ENCODE data around the gene EPB42. TPM values are rescaled to one million over a fixed set of nuclear protein-coding genes. Genes with fewer than 3 reads are reported as not detected.
A peak's percentile ranks its signal among the peaks of the same experiment; 100 is the strongest.

EPB42 gene
- total and polyA plus RNA-seq, 10 donors: 0.11 to 31.5 (median 1.6) TPM

DNA sequence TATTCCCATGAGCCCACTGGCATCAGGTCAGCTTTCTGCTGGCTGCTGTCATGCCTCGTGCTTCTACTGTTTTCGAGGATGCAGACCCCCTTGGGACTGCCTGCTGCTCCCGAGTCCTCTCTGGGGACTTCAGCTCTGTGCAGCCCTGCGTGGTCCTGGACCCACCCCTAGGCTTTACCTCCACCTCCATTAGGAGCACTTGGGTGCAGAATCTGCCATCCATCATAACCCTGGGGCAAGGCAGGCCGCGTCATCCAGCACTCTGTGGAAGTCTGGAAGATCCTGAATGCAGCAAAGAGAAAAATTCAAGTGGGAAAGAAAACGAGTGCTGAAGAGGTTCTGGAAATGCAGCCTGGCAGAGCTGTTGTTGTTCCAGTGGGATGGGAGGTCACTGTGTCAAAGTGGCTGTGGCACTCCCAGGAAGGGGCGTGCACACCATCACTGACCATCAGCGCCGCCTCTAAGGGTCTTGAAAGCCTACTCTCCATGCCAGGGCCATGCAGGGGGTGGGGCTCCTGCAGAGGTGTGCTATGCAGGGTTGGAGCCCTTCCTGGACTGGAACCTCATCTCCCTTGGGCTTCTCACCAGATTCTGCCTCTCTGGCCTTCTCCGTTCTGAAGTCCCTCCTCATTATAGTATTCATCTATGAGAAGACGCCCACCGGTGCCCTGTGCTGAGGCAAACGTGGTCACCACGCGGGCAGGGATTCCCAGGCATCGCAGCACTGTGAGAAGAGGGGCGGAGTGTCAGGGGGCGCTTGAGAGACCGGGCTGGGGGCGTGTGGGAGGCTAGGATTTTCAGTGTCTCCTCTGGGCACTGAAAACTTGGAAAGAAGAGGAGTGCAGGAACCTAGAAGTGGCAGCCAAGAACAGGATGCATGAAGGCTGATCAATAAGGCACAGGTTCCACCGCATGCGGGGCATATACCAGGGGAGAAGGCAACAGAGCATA lies 12.5 kb downstream of the EPB42 start:
- H3K27me3 ChIP-seq (replicated peaks in 1 of 7): peaks cover 0 to 31% (median 0%) of the 10 kb centered on the region in 7 donors
- no peaks in the 10 kb centered on the region for H3K9me3 ChIP-seq
- intact Hi-C loops (cut with DNase I; ENCODE audit: low total_unique reads): no loop called here
- H3K36me3 ChIP-seq: no peaks in the 10 kb centered on the region
- TF ChIP-seq POLR2A (IDR thresholded peaks at IDR 0.05): no peak
- TF ChIP-seq POLR2AphosphoS5 (IDR thresholded peaks at IDR 0.05): no peak
- TF ChIP-seq, protein P1, sequence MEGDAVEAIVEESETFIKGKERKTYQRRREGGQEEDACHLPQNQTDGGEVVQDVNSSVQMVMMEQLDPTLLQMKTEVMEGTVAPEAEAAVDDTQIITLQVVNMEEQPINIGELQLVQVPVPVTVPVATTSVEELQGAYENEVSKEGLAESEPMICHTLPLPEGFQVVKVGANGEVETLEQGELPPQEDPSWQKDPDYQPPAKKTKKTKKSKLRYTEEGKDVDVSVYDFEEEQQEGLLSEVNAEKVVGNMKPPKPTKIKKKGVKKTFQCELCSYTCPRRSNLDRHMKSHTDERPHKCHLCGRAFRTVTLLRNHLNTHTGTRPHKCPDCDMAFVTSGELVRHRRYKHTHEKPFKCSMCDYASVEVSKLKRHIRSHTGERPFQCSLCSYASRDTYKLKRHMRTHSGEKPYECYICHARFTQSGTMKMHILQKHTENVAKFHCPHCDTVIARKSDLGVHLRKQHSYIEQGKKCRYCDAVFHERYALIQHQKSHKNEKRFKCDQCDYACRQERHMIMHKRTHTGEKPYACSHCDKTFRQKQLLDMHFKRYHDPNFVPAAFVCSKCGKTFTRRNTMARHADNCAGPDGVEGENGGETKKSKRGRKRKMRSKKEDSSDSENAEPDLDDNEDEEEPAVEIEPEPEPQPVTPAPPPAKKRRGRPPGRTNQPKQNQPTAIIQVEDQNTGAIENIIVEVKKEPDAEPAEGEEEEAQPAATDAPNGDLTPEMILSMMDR (IDR thresholded peaks at IDR 0.05 in 8 of 11, conservative IDR thresholded peaks at IDR 0.05 in 3 of 11): no peak
- no peak overlapping the region for H3K4me3 ChIP-seq
- no peak for DNase-seq
- no peak overlapping the region for H3K27ac ChIP-seq
- H3K4me1 ChIP-seq: no peaks in the 10 kb centered on the region
- WGBS, 5 donors: 68 to 71% (median 70%) methylated on average over 20 to 23 of the region's 23 CpGs

DNA sequence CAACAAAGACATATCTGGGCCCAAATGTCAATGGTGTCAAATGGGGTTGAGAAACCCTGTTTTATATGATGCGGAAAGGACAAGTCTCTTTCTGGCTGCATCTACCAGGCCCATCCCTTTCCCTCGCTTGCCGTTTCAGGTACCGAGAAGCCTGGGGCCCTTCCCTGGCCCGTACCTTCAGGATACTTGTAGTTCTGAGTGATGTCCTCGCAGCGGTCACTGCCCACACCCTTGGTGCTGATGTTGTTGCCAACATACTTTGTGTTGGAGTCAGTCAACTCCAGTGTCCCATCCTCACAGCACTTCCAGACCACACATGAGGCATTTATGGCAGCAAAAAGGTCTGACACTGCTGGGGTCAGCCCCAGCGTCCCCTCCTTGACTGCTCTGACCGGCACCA lies 13.8 kb downstream of the EPB42 start:
- intact Hi-C loops (cut with DNase I; ENCODE audit: low total_unique reads): no loop called here
- no peak for TF ChIP-seq POLR2AphosphoS5 (IDR thresholded peaks at IDR 0.05)
- 90 to 97% (median 92%) methylated on average over 9 of the region's 9 CpGs for WGBS, 5 donors

DNA sequence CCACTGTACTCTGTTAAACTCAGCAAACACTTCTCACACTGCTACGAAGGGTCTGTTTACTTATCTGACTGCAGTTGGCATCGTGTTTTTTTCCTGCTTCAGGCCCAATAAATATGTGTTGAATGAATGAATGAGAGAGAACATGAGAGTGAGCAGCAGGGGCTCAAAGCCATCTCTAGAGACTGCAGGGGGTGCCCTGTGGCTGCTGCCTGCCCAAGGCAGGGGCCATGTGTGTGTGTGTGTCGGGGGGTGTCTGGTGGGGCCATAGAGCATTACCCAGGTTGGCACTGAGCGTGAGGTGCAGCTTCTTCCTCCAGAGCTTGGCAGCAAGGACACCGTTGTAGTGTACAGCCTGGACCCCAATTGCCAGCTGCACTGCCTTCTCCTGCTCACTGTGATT lies 14.8 kb downstream of the EPB42 start:
- 85 to 90% (median 87%) methylated on average over 5 of the region's 5 CpGs for WGBS, 5 donors
- no peaks in the 10 kb centered on the region for H3K4me1 ChIP-seq
- DNase-seq: no peak
- intact Hi-C loops (cut with DNase I; ENCODE audit: low total_unique reads): no loop called here
- no peaks in the 10 kb centered on the region for H3K36me3 ChIP-seq
- H3K9me3 ChIP-seq: no peaks in the 10 kb centered on the region
- H3K4me3 ChIP-seq: no peak overlapping the region
- no peak overlapping the region for H3K27ac ChIP-seq
- TF ChIP-seq, protein P1 (IDR thresholded peaks at IDR 0.05 in 8 of 11, conservative IDR thresholded peaks at IDR 0.05 in 3 of 11): no peak
- TF ChIP-seq POLR2AphosphoS5 (IDR thresholded peaks at IDR 0.05) (no peak), POLR2A (IDR thresholded peaks at IDR 0.05) (no peak)
- peaks cover 0 to 31% (median 0%) of the 10 kb centered on the region in 7 donors for H3K27me3 ChIP-seq (replicated peaks in 1 of 7)

More for the DNA sequence above, 13.8 kb downstream of the EPB42 start:
- DNase-seq: no peak
- H3K4me3 ChIP-seq: no peak overlapping the region
- no peak overlapping the region for H3K27ac ChIP-seq
- no peaks in the 10 kb centered on the region for H3K9me3 ChIP-seq
- no peaks in the 10 kb centered on the region for H3K4me1 ChIP-seq
- peaks cover 0 to 31% (median 0%) of the 10 kb centered on the region in 7 donors for H3K27me3 ChIP-seq (replicated peaks in 1 of 7)
- no peaks in the 10 kb centered on the region for H3K36me3 ChIP-seq

DNA sequence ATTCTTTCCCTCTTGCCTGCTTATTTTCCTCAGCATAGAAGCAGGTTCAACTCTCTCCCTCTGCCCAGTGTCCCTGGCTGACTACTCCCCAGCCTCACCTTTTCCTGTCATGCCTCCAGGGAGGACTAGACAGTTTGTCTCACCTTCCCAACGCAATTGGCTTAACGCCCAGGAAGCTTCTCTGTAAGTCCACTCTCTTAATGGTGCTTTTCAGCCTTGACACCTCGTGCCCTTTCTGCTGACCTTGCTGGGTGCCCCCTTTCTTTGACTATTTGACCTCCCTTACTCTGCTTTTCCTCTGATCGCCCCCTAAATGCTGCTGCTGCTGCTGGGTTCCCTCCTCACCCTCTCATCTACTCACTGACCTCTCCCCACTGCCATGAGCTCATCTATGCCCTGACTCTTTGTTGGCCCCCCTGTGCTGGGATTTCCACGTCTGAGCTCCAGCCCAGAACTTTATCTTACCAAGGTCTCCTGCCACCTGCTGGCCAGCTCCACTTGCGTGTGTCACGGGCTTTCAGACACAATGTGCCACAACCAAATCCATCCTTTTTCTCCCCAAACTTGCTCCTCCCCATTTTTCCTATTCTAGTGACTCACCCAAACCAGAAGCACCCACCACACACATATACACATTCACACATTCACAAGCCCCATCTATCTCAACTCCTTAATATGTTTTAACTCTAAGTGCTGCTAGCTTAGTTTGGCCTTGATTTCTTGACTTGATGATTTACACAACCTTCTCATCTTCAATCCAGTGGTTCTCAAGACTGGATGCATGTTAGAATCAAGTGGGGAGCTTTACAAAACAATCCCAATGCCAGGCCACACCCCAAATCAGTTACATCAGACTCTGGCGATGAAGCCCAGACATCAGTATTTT lies 16.6 kb downstream of the EPB42 start:
- DNase-seq: no peak

More for the DNA sequence above, 16.6 kb downstream of the EPB42 start:
- no peak overlapping the region for H3K27ac ChIP-seq
- H3K36me3 ChIP-seq: peaks cover 0 to under 1% (median 0%) of the 10 kb centered on the region in 6 donors
- 36 to 45% (median 40%) methylated on average over 8 of the region's 8 CpGs for WGBS, 5 donors
- no peaks in the 10 kb centered on the region for H3K9me3 ChIP-seq
- TF ChIP-seq POLR2A (IDR thresholded peaks at IDR 0.05): no peak
- TF ChIP-seq, protein P1 (IDR thresholded peaks at IDR 0.05 in 8 of 11, conservative IDR thresholded peaks at IDR 0.05 in 3 of 11): peak; percentile 26 to 71 (median 53)
- intact Hi-C loops (cut with DNase I; ENCODE audit: low total_unique reads): no loop called here
- H3K27me3 ChIP-seq (replicated peaks in 1 of 7): peaks cover 0 to 17% (median 0%) of the 10 kb centered on the region in 7 donors
- H3K4me3 ChIP-seq: no peak overlapping the region
- no peaks in the 10 kb centered on the region for H3K4me1 ChIP-seq
